DMS79 treated with DMSO at 0.1 percent for 48 hours (cell line): ENCODE data around the gene CTSW.

ENCODE experiments used
- DNase-seq: peaks from one replicate; lab custom pipeline; 2025; lab: John Stamatoyannopoulos, UW

CTSW gene

DNA sequence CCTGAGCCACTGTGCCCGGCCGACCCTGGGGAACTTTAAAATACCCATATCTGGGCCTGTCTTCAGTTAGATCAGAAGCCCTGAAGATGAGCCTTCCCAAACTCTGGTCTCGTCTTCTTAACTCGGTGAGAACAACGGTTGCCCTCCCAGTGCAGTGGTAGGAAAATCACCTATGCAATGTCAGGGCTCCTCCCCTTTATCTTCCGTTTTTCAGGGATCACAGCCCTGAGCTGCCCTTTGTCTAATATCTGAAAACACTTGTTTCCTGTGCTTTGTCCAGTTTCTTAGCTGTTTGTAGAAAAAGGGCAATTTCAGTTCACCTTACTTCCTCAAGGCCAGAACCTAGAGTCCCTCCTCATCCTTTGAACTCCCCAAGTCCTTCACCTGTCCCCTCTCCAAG is 49.0 kb downstream of the CTSW start:
- no peak for DNase-seq

DNA sequence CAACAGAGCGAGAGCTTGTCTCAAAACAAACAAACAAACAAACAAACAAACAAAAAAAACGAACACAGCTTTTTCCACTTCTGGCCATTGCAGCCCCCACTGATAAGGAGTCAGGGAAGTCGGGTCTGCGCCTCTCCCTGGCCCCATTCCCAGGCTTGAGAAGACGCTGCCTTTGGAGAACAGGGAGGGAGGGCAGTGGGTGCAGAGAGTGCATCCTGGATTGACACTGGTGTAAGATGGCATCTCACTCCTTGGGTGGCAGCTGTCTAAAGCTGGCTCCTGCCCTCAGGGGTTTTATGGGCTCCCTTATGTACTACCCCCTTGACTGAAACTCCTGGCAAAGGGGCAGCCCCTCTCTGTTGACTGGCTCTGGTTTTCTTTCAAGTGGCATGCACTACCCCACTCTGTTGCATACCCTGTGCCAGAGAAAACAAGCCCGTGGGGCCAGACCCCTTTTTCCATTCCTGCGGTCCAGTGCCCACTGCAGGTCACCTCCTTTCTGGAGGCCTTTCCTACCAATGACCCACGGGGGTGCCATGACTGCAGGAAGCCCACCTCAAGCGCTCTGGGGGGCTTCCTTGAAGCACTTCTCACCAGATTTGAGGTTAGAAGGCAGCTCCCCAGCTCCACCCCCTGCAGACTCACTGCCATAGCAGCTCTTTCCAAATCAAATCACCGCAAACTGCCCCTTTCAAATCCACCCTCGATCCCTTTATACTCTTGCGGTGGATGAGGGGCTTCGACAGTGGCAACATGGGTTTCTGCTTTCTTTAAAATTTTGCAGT is 52.3 kb downstream of the CTSW start:
- no peak for DNase-seq

DNA sequence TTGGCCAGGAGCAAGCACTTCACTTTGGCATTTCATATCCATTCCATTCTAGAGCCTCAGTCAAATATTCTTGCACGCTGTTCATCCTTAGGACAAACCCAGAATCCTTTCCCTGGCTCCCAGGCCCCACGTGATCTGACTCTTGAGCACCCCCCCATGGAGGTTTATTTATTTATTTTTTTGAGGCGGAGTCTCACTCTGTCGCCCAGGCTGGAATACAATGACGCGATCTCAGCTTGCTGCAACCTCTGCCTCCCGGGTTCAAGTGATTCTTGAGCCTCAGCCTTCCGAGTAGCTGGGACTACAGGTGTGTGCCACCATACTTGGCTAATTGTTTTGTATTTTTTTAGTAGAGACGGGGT is 52.9 kb downstream of the CTSW start:
- no peak for DNase-seq
